ENCODE measurements around the gene DGKH. TPM values are rescaled to one million over a fixed set of nuclear protein-coding genes. Genes with fewer than 3 reads are reported as not detected.

Gene DGKH
- total RNA-seq, 1 donor from 2014 or later = 9.6 TPM

DNA sequence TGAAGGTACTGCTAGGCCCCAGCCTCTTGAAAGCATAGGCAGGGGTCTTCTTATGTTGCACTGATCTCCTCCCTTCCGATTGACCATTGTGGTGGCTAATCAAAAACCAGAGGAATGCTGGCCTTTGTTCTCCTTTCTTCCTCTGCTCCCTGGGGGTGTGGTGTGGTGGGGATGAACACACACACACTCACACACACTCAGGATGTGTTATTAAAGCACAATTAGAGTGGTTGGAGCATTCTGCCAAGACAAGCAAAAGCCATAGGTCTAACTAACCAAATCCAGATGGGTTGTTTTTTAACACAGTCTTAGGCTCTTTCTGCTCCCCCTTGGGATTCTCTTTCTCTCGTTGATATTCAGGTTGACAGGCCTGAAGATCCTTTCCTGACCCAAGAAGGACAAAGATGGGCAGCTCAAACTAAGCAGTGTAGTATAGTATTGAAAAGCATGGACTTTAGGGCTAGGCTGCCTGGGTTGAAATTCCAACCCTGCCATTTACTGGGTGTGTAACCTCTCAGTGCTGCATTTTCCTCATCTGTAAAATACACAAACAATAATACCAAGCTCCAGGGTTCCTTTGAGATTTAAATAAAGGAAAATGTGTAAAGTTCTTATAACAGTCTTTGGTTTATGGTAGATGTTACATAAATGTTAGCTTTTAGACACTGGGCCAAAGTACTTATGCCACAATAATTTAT is 25.5 kb upstream of the DGKH start:
- H3K9me3 Mint-ChIP-seq = peaks cover 4% of the 10 kb centered on the region
- DNase-seq (ENCODE audit: extremely low spot score, unreplicated experiment) = no peak
- TF ChIP-seq, protein P1, sequence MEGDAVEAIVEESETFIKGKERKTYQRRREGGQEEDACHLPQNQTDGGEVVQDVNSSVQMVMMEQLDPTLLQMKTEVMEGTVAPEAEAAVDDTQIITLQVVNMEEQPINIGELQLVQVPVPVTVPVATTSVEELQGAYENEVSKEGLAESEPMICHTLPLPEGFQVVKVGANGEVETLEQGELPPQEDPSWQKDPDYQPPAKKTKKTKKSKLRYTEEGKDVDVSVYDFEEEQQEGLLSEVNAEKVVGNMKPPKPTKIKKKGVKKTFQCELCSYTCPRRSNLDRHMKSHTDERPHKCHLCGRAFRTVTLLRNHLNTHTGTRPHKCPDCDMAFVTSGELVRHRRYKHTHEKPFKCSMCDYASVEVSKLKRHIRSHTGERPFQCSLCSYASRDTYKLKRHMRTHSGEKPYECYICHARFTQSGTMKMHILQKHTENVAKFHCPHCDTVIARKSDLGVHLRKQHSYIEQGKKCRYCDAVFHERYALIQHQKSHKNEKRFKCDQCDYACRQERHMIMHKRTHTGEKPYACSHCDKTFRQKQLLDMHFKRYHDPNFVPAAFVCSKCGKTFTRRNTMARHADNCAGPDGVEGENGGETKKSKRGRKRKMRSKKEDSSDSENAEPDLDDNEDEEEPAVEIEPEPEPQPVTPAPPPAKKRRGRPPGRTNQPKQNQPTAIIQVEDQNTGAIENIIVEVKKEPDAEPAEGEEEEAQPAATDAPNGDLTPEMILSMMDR (conservative IDR thresholded peaks at IDR 0.05) = no peak
- no peak overlapping the region for H3K27ac Mint-ChIP-seq
- H3K36me3 Mint-ChIP-seq = no peaks in the 10 kb centered on the region
- peaks cover 2% of the 10 kb centered on the region for H3K27me3 Mint-ChIP-seq
- peaks cover 5% of the 10 kb centered on the region for H3K4me1 Mint-ChIP-seq (ENCODE audit: unreplicated experiment)
- no peak overlapping the region for H3K4me3 Mint-ChIP-seq

DNA sequence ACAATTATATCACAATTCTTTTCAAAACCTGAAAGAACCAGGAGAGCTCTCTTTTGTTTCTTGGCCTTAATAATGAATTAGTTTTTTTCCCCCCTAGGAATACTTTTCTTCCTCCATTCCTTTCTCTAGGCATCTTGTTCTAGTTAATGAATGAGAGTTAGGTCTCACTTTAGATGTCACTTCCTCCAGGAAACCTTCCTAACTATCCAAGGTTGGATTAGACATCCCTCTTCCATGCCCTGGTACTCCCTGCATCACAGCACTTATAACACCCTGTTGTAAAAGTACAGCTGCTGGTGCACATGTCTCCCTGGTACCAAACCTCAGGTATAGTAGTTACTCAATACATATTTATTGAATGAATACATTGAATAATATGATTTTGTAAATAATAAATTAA is 21.2 kb upstream of the DGKH start:
- Mint-ChIP-seq H3K27me3 (peaks cover 2% of the 10 kb centered on the region), H3K36me3 (no peaks in the 10 kb centered on the region), H3K27ac (peak overlapping the region; percentile 80), H3K4me1 (ENCODE audit: unreplicated experiment) (peaks cover 13% of the 10 kb centered on the region), H3K4me3 (no peak overlapping the region), H3K9me3 (no peaks in the 10 kb centered on the region)
- TF ChIP-seq, protein P1 (conservative IDR thresholded peaks at IDR 0.05) = no peak
- DNase-seq (ENCODE audit: extremely low spot score, unreplicated experiment) = no peak

DNA sequence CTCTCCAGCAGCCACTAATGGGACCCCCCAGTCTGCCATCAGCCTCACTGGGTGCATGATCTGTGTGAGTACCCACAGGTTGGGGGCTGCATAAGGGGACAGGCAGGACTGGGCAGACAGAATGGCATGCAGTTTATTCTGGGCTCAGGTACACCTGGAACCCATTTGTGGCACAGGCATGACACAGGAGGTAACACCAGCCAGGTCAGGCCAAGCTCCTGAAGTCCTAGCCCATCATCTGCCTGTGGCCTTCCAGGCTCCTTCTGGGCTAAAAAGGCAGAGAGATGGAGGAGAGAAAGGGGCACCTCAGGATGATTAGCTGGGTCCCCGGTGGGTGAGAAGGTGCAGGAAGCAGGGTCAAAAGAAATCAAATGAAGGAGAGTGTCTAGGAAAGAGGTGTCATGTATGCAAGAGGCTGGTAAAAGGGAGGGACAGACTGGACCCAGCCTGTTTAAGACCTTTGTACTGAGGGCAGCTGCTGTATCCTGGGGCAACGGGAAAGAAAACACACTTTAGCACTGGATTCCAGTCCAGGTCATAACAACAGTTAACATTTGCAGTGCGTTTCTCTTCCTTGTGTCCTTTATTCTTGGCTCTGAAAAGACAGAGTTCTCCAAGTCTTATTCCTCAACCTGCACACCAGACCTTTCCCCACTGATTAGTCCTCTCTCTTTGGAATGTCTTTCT is 20.2 kb upstream of the DGKH start:
- TF ChIP-seq, protein P1 (conservative IDR thresholded peaks at IDR 0.05) = no peak
- Mint-ChIP-seq H3K27me3 (peaks cover 2% of the 10 kb centered on the region), H3K4me3 (peak overlapping the region; percentile 62), H3K36me3 (no peaks in the 10 kb centered on the region), H3K4me1 (ENCODE audit: unreplicated experiment) (peaks cover 13% of the 10 kb centered on the region), H3K27ac (peak overlapping the region; percentile 80), H3K9me3 (no peaks in the 10 kb centered on the region)
- DNase-seq (ENCODE audit: extremely low spot score, unreplicated experiment) = no peak

DNA sequence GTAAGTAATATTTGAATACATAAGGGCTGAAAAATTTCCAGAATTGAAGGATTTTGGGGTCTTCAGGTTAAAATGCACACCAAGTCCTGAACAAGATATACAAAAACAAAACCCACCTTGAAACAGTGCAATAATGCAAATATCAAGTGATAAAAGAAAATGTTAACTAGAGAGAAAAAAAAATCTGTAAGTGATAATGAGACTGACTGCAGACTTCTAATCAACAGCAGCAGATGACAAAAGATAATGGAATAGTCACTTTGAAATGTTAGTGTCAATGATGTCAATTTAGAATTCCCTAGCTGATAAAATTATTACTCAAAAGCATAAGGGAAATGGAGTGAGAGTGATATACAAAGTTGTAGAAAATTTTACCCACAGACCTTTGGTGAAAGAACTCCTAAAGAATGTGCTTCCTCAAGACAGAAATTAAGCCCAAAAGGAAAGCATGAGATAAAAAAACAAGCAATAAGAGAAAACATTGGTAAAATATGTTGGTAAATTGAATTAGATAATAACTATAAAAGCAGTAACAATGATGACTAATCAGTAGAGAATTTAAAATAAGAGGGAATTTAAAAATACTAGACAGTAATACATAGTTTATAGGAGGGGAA is 12.4 kb upstream of the DGKH start:
- Mint-ChIP-seq H3K27ac (no peak overlapping the region), H3K9me3 (peaks cover 11% of the 10 kb centered on the region), H3K36me3 (peaks cover 3% of the 10 kb centered on the region), H3K4me1 (ENCODE audit: unreplicated experiment) (peaks cover 6% of the 10 kb centered on the region), H3K27me3 (peaks cover 29% of the 10 kb centered on the region), H3K4me3 (no peak overlapping the region)
- TF ChIP-seq, protein P1 (conservative IDR thresholded peaks at IDR 0.05) = no peak
- no peak for DNase-seq (ENCODE audit: extremely low spot score, unreplicated experiment)

DNA sequence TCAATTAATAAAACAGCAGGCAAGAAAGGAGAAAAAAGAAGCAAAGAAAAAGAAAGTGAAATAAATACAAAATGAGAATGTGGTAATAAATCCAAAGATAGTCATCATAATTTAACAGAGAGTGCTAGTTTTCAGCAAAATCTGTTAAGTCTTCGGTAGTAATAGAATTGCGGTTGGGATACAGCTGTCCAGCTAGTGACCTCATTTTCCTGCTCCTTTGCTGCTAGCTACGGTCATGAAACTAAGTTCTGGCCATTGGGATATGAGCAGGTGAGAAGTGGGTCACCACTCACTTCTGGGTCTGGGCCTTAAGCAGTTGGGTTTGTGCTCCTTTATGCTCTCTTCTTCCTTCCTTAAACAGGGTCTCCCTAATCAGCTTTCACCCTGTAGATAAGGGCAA is 11.7 kb upstream of the DGKH start:
- H3K4me3 Mint-ChIP-seq = no peak overlapping the region
- no peak for DNase-seq (ENCODE audit: extremely low spot score, unreplicated experiment)
- peaks cover 3% of the 10 kb centered on the region for H3K36me3 Mint-ChIP-seq
- peaks cover 11% of the 10 kb centered on the region for H3K9me3 Mint-ChIP-seq
- TF ChIP-seq, protein P1 (conservative IDR thresholded peaks at IDR 0.05) = no peak
- H3K27me3 Mint-ChIP-seq = peaks cover 31% of the 10 kb centered on the region
- H3K27ac Mint-ChIP-seq = no peak overlapping the region
- H3K4me1 Mint-ChIP-seq (ENCODE audit: unreplicated experiment) = peaks cover 9% of the 10 kb centered on the region

Data from type B pancreatic cell (in vitro differentiated cells).